Mucosa of rectum (tissue), 2 donors: Measurements from ENCODE around the gene PRCP.

ENCODE experiments used
- H3K27ac ChIP-seq, 2 donors: one replicate each; pipeline ENCODE4 v1.7.0; 2013; ENCODE audit warnings: inconsistent platforms in 2 of 2, low read depth in 2 of 2, low read length in 2 of 2
- H3K27me3 ChIP-seq, 2 donors: one replicate each; pipeline ENCODE4 v1.7.0; 2013; ENCODE audit warnings: low read length in 2 of 2; ENCODE audit not compliant: control insufficient read depth in 2 of 2, insufficient read depth in 2 of 2
- H3K36me3 ChIP-seq, 2 donors: one replicate each; pipeline ENCODE4 v1.7.0; 2013; ENCODE audit warnings: low read length in 2 of 2; ENCODE audit not compliant: control insufficient read depth in 2 of 2, insufficient read depth in 2 of 2
- H3K4me1 ChIP-seq, 2 donors: one replicate each; pipeline ENCODE4 v1.7.0; 2013; ENCODE audit warnings: low read length in 2 of 2, mild to moderate bottlenecking in 1 of 2; ENCODE audit not compliant: control insufficient read depth in 2 of 2, insufficient read depth in 2 of 2
- H3K4me3 ChIP-seq, 2 donors: one replicate each; pipeline ENCODE4 v1.7.0; 2013; ENCODE audit warnings: low read length in 2 of 2
- H3K9ac ChIP-seq, 2 donors: one replicate each; pipeline ENCODE4 v1.7.0; 2013; ENCODE audit warnings: low read length in 2 of 2, low read depth in 1 of 2, mild to moderate bottlenecking in 1 of 2
- H3K9me3 ChIP-seq, 2 donors: one replicate each; pipeline ENCODE4 v1.7.0; 2013; ENCODE audit warnings: low read length in 2 of 2; ENCODE audit not compliant: control insufficient read depth in 2 of 2
- donor health status: healthy.
- donor health status: Normal muscosa, but diverticular disease.

PRCP gene

GRCh38 chr11:82898241-82898640 is 2.0 kb downstream of the PRCP start:
- Histone ChIP-seq H3K4me3 (no peak overlapping the region), H3K27me3 (no peaks in the 10 kb centered on the region), H3K4me1 (peaks cover 12 to 19% of the 10 kb centered on the region in 2 donors), H3K36me3 (no peaks in the 10 kb centered on the region), H3K9ac (no peak overlapping the region), H3K27ac (no peak overlapping the region), H3K9me3 (no peaks in the 10 kb centered on the region)

DNA sequence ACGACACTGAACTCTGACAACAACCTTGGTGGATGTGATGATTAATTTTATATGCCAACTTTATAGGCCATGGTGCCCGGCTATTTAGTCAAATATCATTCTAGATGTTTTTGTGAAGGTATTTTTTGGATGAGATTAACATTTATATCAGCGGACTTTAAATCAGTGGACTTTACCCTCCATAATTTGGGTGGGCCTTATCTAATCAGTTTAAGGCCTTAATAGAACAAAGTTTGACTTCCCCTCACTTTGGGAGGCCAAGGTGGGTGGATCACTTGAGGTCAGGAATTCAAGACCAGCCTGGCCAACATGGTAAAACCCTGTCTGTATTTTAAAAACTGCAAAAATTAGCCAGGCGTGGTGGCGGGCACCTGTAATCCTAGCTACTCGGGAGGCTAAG is 4.0 kb downstream of the PRCP start:
- Histone ChIP-seq H3K27ac (no peak overlapping the region), H3K27me3 (no peaks in the 10 kb centered on the region), H3K9ac (no peak overlapping the region), H3K9me3 (no peaks in the 10 kb centered on the region), H3K4me1 (peaks cover 6 to 15% of the 10 kb centered on the region in 2 donors), H3K36me3 (no peaks in the 10 kb centered on the region), H3K4me3 (no peak overlapping the region)

DNA sequence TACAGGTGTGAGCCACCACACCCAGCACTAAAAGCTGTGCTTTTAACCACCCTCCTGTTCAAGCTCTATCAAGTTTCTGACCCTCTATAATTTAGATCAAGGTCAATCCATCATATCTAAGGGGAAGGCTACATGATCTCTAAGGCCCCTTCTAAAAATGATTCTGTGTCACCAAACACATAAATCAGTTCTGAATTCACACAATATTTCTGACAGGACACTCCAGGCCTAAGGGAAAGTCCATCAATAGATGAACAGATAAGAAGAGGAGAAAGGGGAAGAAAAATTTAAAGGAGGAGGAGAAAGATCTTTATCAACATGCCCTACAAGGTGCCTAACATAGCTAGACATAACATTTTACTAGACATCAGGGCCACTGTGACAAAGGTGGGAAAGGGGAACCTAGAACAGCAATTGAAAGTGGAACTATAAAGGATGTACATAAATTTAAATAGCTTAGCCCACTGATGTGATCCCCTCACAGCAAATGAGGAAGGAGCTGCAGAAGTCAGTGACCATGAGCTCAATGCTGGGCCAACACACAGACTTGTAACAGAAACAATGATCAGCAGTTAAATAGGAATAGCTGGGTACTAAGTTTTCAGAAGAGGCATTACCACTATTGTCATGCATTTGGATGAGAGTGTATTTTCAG is 4.7 kb downstream of the PRCP start:
- Histone ChIP-seq H3K9me3 (no peaks in the 10 kb centered on the region), H3K27me3 (no peaks in the 10 kb centered on the region), H3K4me3 (no peak overlapping the region), H3K27ac (no peak overlapping the region), H3K9ac (no peak overlapping the region), H3K36me3 (no peaks in the 10 kb centered on the region), H3K4me1 (peaks cover 6 to 10% of the 10 kb centered on the region in 2 donors)

- Histone ChIP-seq H3K4me1 (no peaks in the 10 kb centered on the region), H3K27ac (no peak overlapping the region), H3K4me3 (no peak overlapping the region), H3K36me3 (no peaks in the 10 kb centered on the region), H3K27me3 (no peaks in the 10 kb centered on the region), H3K9ac (no peak overlapping the region), H3K9me3 (no peaks in the 10 kb centered on the region)
These were observed 7.5 kb downstream of the PRCP start for GRCh38 chr11:82892611-82893169.

- H3K4me1 ChIP-seq = no peaks in the 10 kb centered on the region
- no peaks in the 10 kb centered on the region for H3K36me3 ChIP-seq
- H3K4me3 ChIP-seq = no peak overlapping the region
- H3K9ac ChIP-seq = no peak overlapping the region
- H3K27ac ChIP-seq = no peak overlapping the region
- H3K9me3 ChIP-seq = no peaks in the 10 kb centered on the region
- no peaks in the 10 kb centered on the region for H3K27me3 ChIP-seq
These were observed 9.3 kb downstream of the PRCP start for GRCh38 chr11:82890936-82891335.

- H3K27ac ChIP-seq = no peak overlapping the region
- no peaks in the 10 kb centered on the region for H3K27me3 ChIP-seq
- H3K4me1 ChIP-seq = no peaks in the 10 kb centered on the region
- H3K9me3 ChIP-seq = no peaks in the 10 kb centered on the region
- H3K36me3 ChIP-seq = no peaks in the 10 kb centered on the region
- H3K4me3 ChIP-seq = no peak overlapping the region
- H3K9ac ChIP-seq = no peak overlapping the region
These were observed 10.3 kb downstream of the PRCP start for GRCh38 chr11:82890002-82890341.

DNA sequence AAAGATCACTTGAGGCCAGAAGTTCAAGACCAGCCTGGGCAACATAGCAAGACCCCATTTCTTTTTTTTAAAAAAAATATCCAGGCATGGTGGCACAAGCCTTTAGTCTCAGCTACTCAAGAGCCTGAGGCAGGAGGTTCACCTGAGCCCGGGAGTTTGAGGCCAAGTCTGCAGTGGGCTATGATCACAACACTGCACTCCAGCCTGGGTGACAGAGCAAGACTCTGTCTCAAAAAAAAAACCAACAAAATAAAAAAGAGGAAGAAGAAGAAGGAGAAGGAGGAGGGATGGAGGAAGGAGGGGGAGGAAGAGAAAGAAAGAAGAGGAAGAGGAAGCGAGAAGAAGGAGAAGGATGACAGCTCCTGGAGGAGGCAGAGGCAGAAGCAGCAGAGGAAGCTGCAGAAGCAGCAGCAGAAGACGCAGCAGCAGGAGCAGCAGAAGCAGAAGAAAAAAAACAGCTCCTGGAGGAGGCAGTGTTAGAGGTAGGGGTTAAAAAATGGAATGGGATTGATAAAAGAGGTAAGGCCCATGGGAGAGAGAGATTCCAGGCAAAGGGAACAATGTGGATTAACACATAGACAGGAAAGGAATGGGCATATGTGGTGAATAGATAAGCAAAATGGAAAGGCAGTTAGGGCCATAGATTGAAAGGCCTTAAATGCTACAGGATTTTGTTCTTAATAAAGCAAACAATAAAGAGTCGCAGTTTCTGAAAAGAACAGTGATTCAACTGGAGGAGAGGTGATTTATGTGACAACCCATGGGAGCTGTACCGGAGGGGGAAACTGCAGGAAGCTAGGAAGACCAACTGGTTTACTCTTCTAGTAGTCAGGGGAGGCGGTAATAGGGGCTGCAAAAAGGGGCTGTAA is 10.9 kb downstream of the PRCP start:
- H3K36me3 ChIP-seq = no peaks in the 10 kb centered on the region
- H3K9ac ChIP-seq = no peak overlapping the region
- H3K27me3 ChIP-seq = no peaks in the 10 kb centered on the region
- H3K9me3 ChIP-seq = no peaks in the 10 kb centered on the region
- H3K27ac ChIP-seq = no peak overlapping the region
- no peak overlapping the region for H3K4me3 ChIP-seq
- H3K4me1 ChIP-seq = no peaks in the 10 kb centered on the region

DNA sequence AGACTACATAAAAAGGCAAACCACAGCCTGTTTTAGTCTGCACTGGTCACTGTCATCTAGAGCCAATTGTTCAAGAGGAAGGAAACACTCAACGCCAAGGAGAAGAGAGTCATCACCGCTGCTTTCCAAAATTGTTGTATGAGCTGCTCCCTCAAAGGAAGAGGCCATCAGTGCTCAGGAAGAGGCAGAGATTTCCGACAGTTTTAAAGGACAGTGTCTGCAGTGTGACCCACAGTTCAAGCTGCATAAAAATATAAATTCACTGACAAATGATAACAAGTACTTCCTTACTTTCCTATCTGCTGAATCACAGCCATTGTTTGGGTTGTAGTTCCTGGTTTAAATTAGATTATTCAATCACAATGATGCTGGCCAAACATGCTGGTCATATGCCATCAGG is 16.4 kb downstream of the PRCP start:
- Histone ChIP-seq H3K9me3 (no peaks in the 10 kb centered on the region), H3K9ac (no peak overlapping the region), H3K27me3 (no peaks in the 10 kb centered on the region), H3K4me3 (no peak overlapping the region), H3K36me3 (no peaks in the 10 kb centered on the region), H3K27ac (no peak overlapping the region), H3K4me1 (peaks cover 0 to 2% of the 10 kb centered on the region in 2 donors)

DNA sequence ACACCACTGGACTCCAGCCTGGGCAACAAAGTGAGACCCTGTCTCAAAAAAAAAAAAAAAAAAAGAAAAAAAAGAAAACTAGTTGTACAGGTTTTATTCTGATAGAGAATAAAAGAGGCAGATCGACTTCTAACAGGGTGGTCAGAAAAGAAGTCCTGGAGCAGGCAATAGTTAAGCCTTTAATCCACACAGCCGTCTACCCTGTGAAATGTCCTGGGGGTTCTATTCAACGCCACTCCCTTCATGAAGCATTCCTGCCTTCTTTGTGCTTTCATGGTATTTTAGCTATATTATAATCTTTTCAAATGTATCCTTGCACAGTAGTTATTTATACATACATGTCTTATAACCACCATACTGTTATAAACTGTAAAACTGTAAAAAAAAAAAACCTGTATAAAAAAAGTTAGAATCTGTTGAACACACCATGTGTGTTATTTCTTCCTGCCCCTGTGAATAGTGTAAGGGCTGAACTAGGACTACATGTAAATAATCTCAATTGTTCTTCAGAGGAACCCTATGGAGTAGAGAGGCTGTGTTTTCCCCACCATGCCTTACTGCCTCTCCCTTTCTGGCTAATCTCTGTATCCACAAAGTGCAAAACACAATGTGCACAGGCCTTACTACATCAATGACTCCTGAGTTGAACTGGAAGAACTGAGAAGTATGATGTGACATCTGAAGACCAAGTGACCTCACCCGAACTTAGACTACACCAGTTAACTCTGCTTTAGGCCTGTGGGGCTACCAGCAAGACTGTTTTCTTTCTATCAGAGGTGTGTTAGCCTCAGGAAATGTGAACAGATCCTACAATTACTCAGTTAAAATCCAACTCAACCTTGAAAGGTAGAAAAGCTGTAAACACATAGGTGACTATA is 25.3 kb downstream of the PRCP start:
- Histone ChIP-seq H3K27ac (no peak overlapping the region), H3K9ac (no peak overlapping the region), H3K4me1 (no peaks in the 10 kb centered on the region), H3K4me3 (no peak overlapping the region), H3K36me3 (no peaks in the 10 kb centered on the region), H3K9me3 (no peaks in the 10 kb centered on the region), H3K27me3 (no peaks in the 10 kb centered on the region)

- Histone ChIP-seq H3K27ac (no peak overlapping the region), H3K9me3 (no peaks in the 10 kb centered on the region), H3K9ac (no peak overlapping the region), H3K27me3 (no peaks in the 10 kb centered on the region), H3K4me1 (no peaks in the 10 kb centered on the region), H3K36me3 (no peaks in the 10 kb centered on the region), H3K4me3 (no peak overlapping the region)
These were observed 26.3 kb downstream of the PRCP start for GRCh38 chr11:82873919-82874333.
